HepG2 (cell line): ENCODE measurements around the gene NELFB. TPM values are rescaled to one million over a fixed set of nuclear protein-coding genes. Genes with fewer than 3 reads are reported as not detected.

ENCODE experiments used
- CAMTA2 ChIP-seq: sonication (generic); formaldehyde crosslinking; IDR thresholded peaks from 2 replicates; pipeline ENCODE4 v1.4.0; 2020; ENCODE audit warnings: mild to moderate bottlenecking, missing genetic modification reagents, borderline replicate concordance
- CEBPG ChIP-seq: IDR thresholded peaks from 2 replicates; pipeline ENCODE4 v1.6.1; 2016
- GMEB1 ChIP-seq: sonication (generic); formaldehyde crosslinking; IDR thresholded peaks from 2 replicates; pipeline ENCODE4 v1.5.1; 2020; ENCODE audit warnings: missing genetic modification reagents, mild to moderate bottlenecking, borderline replicate concordance
- GTF3A ChIP-seq: sonication (generic); formaldehyde crosslinking; conservative IDR thresholded peaks from 2 replicates; pipeline ENCODE4 v1.4.0; 2020; ENCODE audit warnings: mild to moderate bottlenecking, missing genetic modification reagents
- HCFC1 ChIP-seq: fragments of 150-350 bp; IDR thresholded peaks from 2 replicates; pipeline ENCODE4 v1.6.1; 2014; ENCODE audit warnings: low read depth, low read length
- IRF2 ChIP-seq: IDR thresholded peaks from 2 replicates; pipeline ENCODE4 v1.6.1; 2018; ENCODE audit warnings: missing genetic modification reagents, missing compliant biosample characterization
- JUND ChIP-seq: sonication (generic); formaldehyde crosslinking; IDR thresholded peaks from 2 replicates; pipeline ENCODE4 v1.8.0; 2022; ENCODE audit warnings: mild to moderate bottlenecking, missing genetic modification reagents
- MLXIP ChIP-seq: sonication (generic); formaldehyde crosslinking; IDR thresholded peaks from 2 replicates; pipeline ENCODE4 v1.9.0; 2021; ENCODE audit warnings: missing genetic modification reagents, borderline replicate concordance
- NAIF1 ChIP-seq: sonication (generic); formaldehyde crosslinking; IDR thresholded peaks from 2 replicates; pipeline ENCODE4 v1.5.0; 2020; ENCODE audit warnings: mild to moderate bottlenecking, missing genetic modification reagents, borderline replicate concordance
- NCOA1 ChIP-seq: sonication (generic); formaldehyde crosslinking; IDR thresholded peaks from 2 replicates; pipeline ENCODE4 v1.9.0; 2021; ENCODE audit warnings: missing genetic modification reagents
- SOX6 ChIP-seq, 2 experiments: fragments of 450-650 bp in 1 of 2; sonication (generic) in 1 of 2; formaldehyde crosslinking in 1 of 2; IDR thresholded peaks; 2 replicates each; pipeline versions ENCODE4 v1.4.0 to v1.6.1; 2017 to 2020; ENCODE audit warnings: antibody characterized with exemption in 1 of 2, mild to moderate bottlenecking in 1 of 2, missing genetic modification reagents in 1 of 2
- SYNCRIP ChIP-seq: fragments of 200-400 bp; formaldehyde crosslinking; IDR thresholded peaks from 2 replicates; pipeline ENCODE4 v1.6.1; 2018; ENCODE audit warnings: mild to moderate bottlenecking, low read depth, low read length; ENCODE audit not compliant: insufficient read depth
- THYN1 ChIP-seq: sonication (generic); formaldehyde crosslinking; IDR thresholded peaks from 2 replicates; pipeline ENCODE4 v1.8.1; 2023; ENCODE audit warnings: low read depth, mild to moderate bottlenecking, moderate library complexity, missing genetic modification reagents, borderline replicate concordance
- ZFP36L1 ChIP-seq: sonication (generic); formaldehyde crosslinking; IDR thresholded peaks from 2 replicates; pipeline ENCODE4 v1.8.0; 2022; ENCODE audit warnings: mild to moderate bottlenecking, missing genetic modification reagents, moderate library complexity
- ZNF513 ChIP-seq: sonication (generic); formaldehyde crosslinking; conservative IDR thresholded peaks from 2 replicates; pipeline ENCODE4 v1.5.0; 2020; ENCODE audit warnings: missing genetic modification reagents
- ZNF687 ChIP-seq: sonication (generic); formaldehyde crosslinking; IDR thresholded peaks from 2 replicates; pipeline ENCODE4 v1.5.1; 2020; ENCODE audit warnings: mild to moderate bottlenecking, missing genetic modification reagents, moderate library complexity
- ZNF746 ChIP-seq: sonication (generic); formaldehyde crosslinking; IDR thresholded peaks from 2 replicates; pipeline ENCODE4 v1.8.0; 2022; ENCODE audit warnings: mild to moderate bottlenecking, missing genetic modification reagents
- ZNF781 ChIP-seq: sonication (generic); formaldehyde crosslinking; IDR thresholded peaks from 2 replicates; pipeline ENCODE4 v1.5.1; 2020; ENCODE audit warnings: borderline replicate concordance, mild to moderate bottlenecking, missing genetic modification reagents; ENCODE audit errors: not compliant biosample characterization
- polyA plus RNA-seq, 8 experiments: library from polyadenylated mRNA; depleted of rRNA in 3 of 8; stranded (reverse) in 7 of 8; unstranded in 1 of 8; fragments of >200 nt; fragmentation: Illumina TruSeq in 4 of 8; extraction: Trizol in 4 of 8; gene quantifications; 2 replicates each; pipeline versions ENCODE4 v1.2.1 to v1.2.3, GENCODE V29; 2011 to 2016; ENCODE audit warnings: low read depth in 4 of 8, missing spikeins in 1 of 8, mixed read lengths in 1 of 8; ENCODE audit not compliant: insufficient read depth in 1 of 8
- total RNA-seq, 5 experiments: library from RNA; depleted of rRNA; stranded (reverse); fragments of >200 nt; fragmentation: Illumina TruSeq; extraction: Trizol; gene quantifications; 2 replicates each; pipeline ENCODE4 v1.2.3, GENCODE V29; 2016; ENCODE audit warnings: low read depth in 1 of 5

NELFB gene
- total and polyA plus RNA-seq, 2 of the 13 experiments (the other 11 are each of a cell fraction or from before 2014, with no cell fraction given), result 26.5 to 45.8 TPM

GRCh38 chr9:137277329-137278041, 22.4 kb downstream of the NELFB start, which contains the start of gene TOR4A (continued):
- peak; percentile 21; the same call in 1 of the 2 replicates for TF ChIP-seq GMEB1 (CRISPR knock-in tag)
- peak; percentile 89 for TF ChIP-seq ZNF687
- peak; percentile 89 for TF ChIP-seq IRF2 (CRISPR knock-in tag)
- TF ChIP-seq ZNF746, result peak; percentile 29; the same call in 1 of the 2 replicates
- no peak for TF ChIP-seq CAMTA2 (CRISPR knock-in tag)
- no peak for TF ChIP-seq ZNF513 (CRISPR knock-in tag)
- no peak for TF ChIP-seq MLXIP (CRISPR knock-in tag)
- no peak for TF ChIP-seq THYN1 (CRISPR knock-in tag)
- TF ChIP-seq ZFP36L1 (CRISPR knock-in tag), result no peak
- peak; percentile 46; the same call in 1 of the 2 replicates for TF ChIP-seq NAIF1
- TF ChIP-seq JUND (CRISPR knock-in tag), result no peak; the same call in none of the 2 replicates
- TF ChIP-seq SOX6 (IDR thresholded peaks at IDR 0.05), result no peak
- peak; percentile 43 for TF ChIP-seq SOX6 (CRISPR knock-in tag; IDR thresholded peaks at IDR 0.05)
- no peak for TF ChIP-seq NCOA1 (CRISPR knock-in tag)
- no peak for TF ChIP-seq GTF3A (CRISPR knock-in tag)
- no peak for TF ChIP-seq CEBPG (CRISPR knock-in tag)
- no peak; the same call in 1 of the 2 replicates for TF ChIP-seq HCFC1
- no peak for TF ChIP-seq SYNCRIP
- TF ChIP-seq ZNF781 (CRISPR knock-in tag), result no peak
